AG09319 (cell line): ENCODE data around the gene MLLT1.

ENCODE experiments used
- DNase-seq: peaks from one replicate; pipeline ENCODE4 v3.0.0-alpha.2; 2010; ENCODE audit warnings: low read depth; ENCODE audit errors: extremely low read depth
- CTCF ChIP-seq: IDR thresholded peaks from 2 replicates; pipeline ENCODE4 v1.5.1; 2011; ENCODE audit warnings: low read depth, mild to moderate bottlenecking, inconsistent platforms, low read length, moderate library complexity

MLLT1 gene

GRCh38 chr19:6239401-6239844, 40.4 kb downstream of the MLLT1 start:
- no peak for TF ChIP-seq CTCF
- no peak for DNase-seq

GRCh38 chr19:6238643-6239281, 41.0 kb downstream of the MLLT1 start:
- no peak for TF ChIP-seq CTCF
- DNase-seq, result peak; percentile 56

GRCh38 chr19:6238256-6238642, 41.5 kb downstream of the MLLT1 start:
- no peak for DNase-seq

GRCh38 chr19:6236310-6237291, 43.2 kb downstream of the MLLT1 start:
- no peak for TF ChIP-seq CTCF
- no peak for DNase-seq

More at GRCh38 chr19:6238256-6238642, 41.5 kb downstream of the MLLT1 start:
- no peak for TF ChIP-seq CTCF

- no peak for DNase-seq
- TF ChIP-seq CTCF, result no peak
These were observed 44.5 kb downstream of the MLLT1 start for GRCh38 chr19:6235031-6235951.

- no peak for DNase-seq
- TF ChIP-seq CTCF, result no peak
These were observed 45.2 kb downstream of the MLLT1 start for GRCh38 chr19:6234527-6234926.
